ENCODE data around the gene SEMA4B. TPM values are rescaled to one million over a fixed set of nuclear protein-coding genes. Genes with fewer than 3 reads are reported as not detected.
A peak's percentile ranks its signal among the peaks of the same experiment; 100 is the strongest.

The SEMA4B gene
- total RNA-seq, 1 donor from 2014 or later, result 16.7 TPM

GRCh38 chr15:90203922-90204321 lies 2.8 kb downstream of the SEMA4B start:
- no peak for DNase-seq (ENCODE audit: extremely low read depth, low read depth, low spot score)

GRCh38 chr15:90205050-90205848 lies 4.1 kb downstream of the SEMA4B start:
- no peak for DNase-seq (ENCODE audit: extremely low read depth, low read depth, low spot score)

GRCh38 chr15:90205886-90206285 lies 4.8 kb downstream of the SEMA4B start:
- no peak for DNase-seq (ENCODE audit: extremely low read depth, low read depth, low spot score)

- DNase-seq (ENCODE audit: extremely low read depth, low read depth, low spot score), result no peak
These were observed 6.1 kb downstream of the SEMA4B start for GRCh38 chr15:90207252-90207651.

GRCh38 chr15:90208356-90208755 lies 7.2 kb downstream of the SEMA4B start:
- no peak for DNase-seq (ENCODE audit: extremely low read depth, low read depth, low spot score)

- DNase-seq (ENCODE audit: extremely low read depth, low read depth, low spot score), result no peak
These were observed 8.5 kb downstream of the SEMA4B start for GRCh38 chr15:90209591-90209990.

- DNase-seq (ENCODE audit: extremely low read depth, low read depth, low spot score), result no peak
These were observed 9.5 kb downstream of the SEMA4B start for GRCh38 chr15:90210593-90210992.

- DNase-seq (ENCODE audit: extremely low read depth, low read depth, low spot score), result no peak
These were observed 9.9 kb downstream of the SEMA4B start for GRCh38 chr15:90211009-90211408.

- DNase-seq (ENCODE audit: extremely low read depth, low read depth, low spot score), result no peak
These were observed 10.5 kb downstream of the SEMA4B start for GRCh38 chr15:90211440-90212143.

- no peak for DNase-seq (ENCODE audit: extremely low read depth, low read depth, low spot score)
These were observed 11.3 kb downstream of the SEMA4B start for GRCh38 chr15:90212221-90213098.

- no peak for DNase-seq (ENCODE audit: extremely low read depth, low read depth, low spot score)
These were observed 12.1 kb downstream of the SEMA4B start for GRCh38 chr15:90213122-90213817.

GRCh38 chr15:90213818-90214204 lies 12.7 kb downstream of the SEMA4B start:
- DNase-seq (ENCODE audit: extremely low read depth, low read depth, low spot score), result no peak

GRCh38 chr15:90214553-90215196 lies 13.5 kb downstream of the SEMA4B start:
- no peak for DNase-seq (ENCODE audit: extremely low read depth, low read depth, low spot score)

GRCh38 chr15:90217671-90218394 lies 16.7 kb downstream of the SEMA4B start:
- DNase-seq (ENCODE audit: extremely low read depth, low read depth, low spot score), result no peak

GRCh38 chr15:90219421-90220141 lies 18.5 kb downstream of the SEMA4B start:
- no peak for DNase-seq (ENCODE audit: extremely low read depth, low read depth, low spot score)

- peak; percentile 33 for DNase-seq (ENCODE audit: extremely low read depth, low read depth, low spot score)
These were observed 20.2 kb downstream of the SEMA4B start for GRCh38 chr15:90221246-90221900.

- DNase-seq (ENCODE audit: extremely low read depth, low read depth, low spot score), result no peak
These were observed 21.4 kb downstream of the SEMA4B start for GRCh38 chr15:90222547-90222946.

- no peak for DNase-seq (ENCODE audit: extremely low read depth, low read depth, low spot score)
These were observed 22.5 kb downstream of the SEMA4B start for GRCh38 chr15:90223441-90224165.
